HEK293 (cell line): ENCODE measurements around the gene C17orf113.
A peak's percentile ranks its signal among the peaks of the same experiment; 100 is the strongest.

Experiments used
- CTCF ChIA-PET: fragments of 350-600 bp; formaldehyde crosslinking; extraction: SDS; loops from one replicate; lab custom pipeline; 2021; ENCODE audit warnings: antibody characterized with exemption; lab: Yijun Ruan, JAX
- POLR2A ChIA-PET: fragments of 300-600 bp; formaldehyde crosslinking; extraction: SDS; loops from one replicate; lab custom pipeline; 2020; ENCODE audit warnings: antibody characterized with exemption, inconsistent platforms; lab: Yijun Ruan, JAX
- H3K27ac ChIP-seq: fragments of 200-500 bp; sonication (Bioruptor generic); 2 replicates; pipeline ENCODE4 v1.5.1; 2014; ENCODE audit warnings: low read depth, low read length, control low read depth, inconsistent platforms; ENCODE audit errors: extremely low read depth
- H3K36me3 ChIP-seq, 2 experiments: fragments of 200-500 bp in 1 of 2; sonication (Bioruptor generic) in 1 of 2; 1 replicate in 1 of 2; 2 replicates in 1 of 2; pipeline ENCODE4 v1.5.1; 2014 to 2017; ENCODE audit warnings: inconsistent platforms in 2 of 2, low read length in 2 of 2; ENCODE audit not compliant: control insufficient read depth in 2 of 2, insufficient read depth in 1 of 2
- H3K4me1 ChIP-seq: fragments of 200-500 bp; sonication (Bioruptor generic); 2 replicates; pipeline ENCODE4 v1.5.1; 2014; ENCODE audit warnings: mild to moderate bottlenecking, low read length, inconsistent platforms; ENCODE audit not compliant: control insufficient read depth, insufficient read depth
- H3K4me3 ChIP-seq: 2 replicates; pipeline ENCODE4 v1.5.1; 2011; ENCODE audit warnings: low read depth, mild to moderate bottlenecking, control low read depth, low read length, moderate library complexity
- H3K9me3 ChIP-seq: fragments of 200-500 bp; sonication (Bioruptor generic); 2 replicates; pipeline ENCODE4 v1.5.1; 2014; ENCODE audit warnings: low read depth, low read length, inconsistent platforms; ENCODE audit not compliant: control insufficient read depth, insufficient read depth
- GLI4 ChIP-seq: fragments of 450-650 bp; formaldehyde crosslinking; IDR thresholded peaks from 2 replicates; pipeline ENCODE4 v1.5.1; 2016; ENCODE audit warnings: missing biosample characterization, missing genetic modification characterization
- GLIS1 ChIP-seq: fragments of 450-650 bp; formaldehyde crosslinking; IDR thresholded peaks from 2 replicates; pipeline ENCODE4 v1.5.1; 2016; ENCODE audit warnings: missing biosample characterization, missing genetic modification characterization
- OVOL3 ChIP-seq: fragments of 450-650 bp; formaldehyde crosslinking; IDR thresholded peaks from 2 replicates; pipeline ENCODE4 v1.5.1; 2016; ENCODE audit warnings: missing biosample characterization, missing genetic modification characterization
- WT1 ChIP-seq: fragments of 450-650 bp; formaldehyde crosslinking; IDR thresholded peaks from 2 replicates; pipeline ENCODE4 v1.5.1; 2016; ENCODE audit warnings: missing biosample characterization, missing genetic modification characterization
- ZFHX2 ChIP-seq: fragments of 450-650 bp; formaldehyde crosslinking; conservative IDR thresholded peaks from 2 replicates; pipeline ENCODE4 v1.5.1; 2016; ENCODE audit warnings: missing biosample characterization, missing genetic modification characterization
- ZNF2 ChIP-seq: fragments of 450-650 bp; formaldehyde crosslinking; IDR thresholded peaks from 2 replicates; pipeline ENCODE4 v1.5.1; 2016; ENCODE audit warnings: missing biosample characterization, missing genetic modification characterization
- ZNF23 ChIP-seq: fragments of 450-650 bp; formaldehyde crosslinking; IDR thresholded peaks from 2 replicates; pipeline ENCODE4 v1.5.1; 2016; ENCODE audit warnings: missing biosample characterization, missing genetic modification characterization, borderline replicate concordance
- ZNF274 ChIP-seq, 2 experiments: fragments of 200-500 bp in 1 of 2; fragments of 450-650 bp in 1 of 2; sonication (Bioruptor generic) in 1 of 2; formaldehyde crosslinking in 1 of 2; IDR thresholded peaks; 2 replicates each; pipeline versions ENCODE4 v1.5.1 to v1.6.1; 2014 to 2016; ENCODE audit warnings: borderline replicate concordance in 1 of 2, inconsistent platforms in 1 of 2, low read length in 1 of 2, missing biosample characterization in 1 of 2, missing genetic modification characterization in 1 of 2
- ZNF335 ChIP-seq: fragments of 450-650 bp; formaldehyde crosslinking; conservative IDR thresholded peaks from 2 replicates; pipeline ENCODE4 v1.5.1; 2016; ENCODE audit warnings: missing biosample characterization, missing genetic modification characterization
- ZNF341 ChIP-seq: fragments of 450-650 bp; formaldehyde crosslinking; IDR thresholded peaks from 2 replicates; pipeline ENCODE4; 2016; ENCODE audit warnings: low read depth, missing biosample characterization, missing genetic modification characterization
- ZNF544 ChIP-seq: fragments of 450-650 bp; formaldehyde crosslinking; IDR thresholded peaks from 2 replicates; pipeline ENCODE4 v1.5.0; 2017; ENCODE audit warnings: missing biosample characterization, missing genetic modification characterization
- ZNF704 ChIP-seq: fragments of 450-650 bp; formaldehyde crosslinking; IDR thresholded peaks from 2 replicates; pipeline ENCODE4 v1.5.1; 2016; ENCODE audit warnings: missing biosample characterization, missing genetic modification characterization
- ZNF777 ChIP-seq: fragments of 450-650 bp; formaldehyde crosslinking; IDR thresholded peaks from 2 replicates; pipeline ENCODE4 v1.5.1; 2017; ENCODE audit warnings: missing biosample characterization, missing genetic modification characterization, borderline replicate concordance
- ZNF792 ChIP-seq: fragments of 450-650 bp; formaldehyde crosslinking; IDR thresholded peaks from 2 replicates; pipeline ENCODE4 v1.5.1; 2016; ENCODE audit warnings: missing biosample characterization, missing genetic modification characterization
- ZNF830 ChIP-seq: fragments of 450-650 bp; IDR thresholded peaks from 2 replicates; pipeline ENCODE4 v1.5.0; 2018; ENCODE audit warnings: missing biosample characterization, missing genetic modification characterization, low read depth, mild to moderate bottlenecking, moderate library complexity
- ZSCAN23 ChIP-seq: fragments of 450-650 bp; formaldehyde crosslinking; IDR thresholded peaks from 2 replicates; pipeline ENCODE4 v1.5.1; 2016; ENCODE audit warnings: missing biosample characterization, missing genetic modification characterization
- TF ChIP-seq, protein P1 (sequence below): fragments of 450-650 bp; formaldehyde crosslinking; IDR thresholded peaks from 2 replicates; pipeline ENCODE4 v1.5.1; 2016; ENCODE audit warnings: missing biosample characterization, missing genetic modification characterization
- TF ChIP-seq, protein P2 (sequence below): fragments of 450-650 bp; formaldehyde crosslinking; IDR thresholded peaks from 2 replicates; pipeline ENCODE4 v1.5.1; 2016; ENCODE audit warnings: missing biosample characterization, missing genetic modification characterization
- TF ChIP-seq, protein P3 (sequence below): fragments of 450-650 bp; formaldehyde crosslinking; conservative IDR thresholded peaks from 2 replicates; pipeline ENCODE4 v1.5.1; 2016; ENCODE audit warnings: low read depth, missing biosample characterization, missing genetic modification characterization

Gene C17orf113

GRCh38 chr17:42017866-42018200 is 32.6 kb downstream of the C17orf113 start (continued):
- peak; percentile 70 for TF ChIP-seq ZNF335 (tag by site-specific recombination)

GRCh38 chr17:42016941-42017865 is 33.2 kb downstream of the C17orf113 start, which contains the start of gene DNAJC7:
TSS of gene DNAJC7 (minus strand) at chr17:42017439. CDS start at chr17:42017416, 23 bp downstream.
- H3K36me3 ChIP-seq, result peaks cover 13 to 16% of the 10 kb centered on the region in 2 experiments; a peak in 2 of 3 replicates
- H3K4me3 ChIP-seq, result peak within 1 kb of the TSS; percentile 79
- POLR2A ChIA-PET, result interaction anchor here (0.5 to 5.4 kb wide), 28 partner anchors 10 to 981 kb away, joined by 3 to 50 read pairs (median 4); partner anchors contain the start of genes ACLY, CAVIN1, CNP and EIF1
- peak within 1 kb of the TSS; percentile 91 for H3K27ac ChIP-seq
- no peaks in the 10 kb centered on the region for H3K9me3 ChIP-seq
- peaks cover 3% of the 10 kb centered on the region; the same call in 1 of the 2 replicates for H3K4me1 ChIP-seq
- CTCF ChIA-PET, result interaction anchor here (0.6 to 12.6 kb wide), 18 partner anchors 8 to 746 kb away, joined by 3 to 260 read pairs (median 4); partner anchors contain the start of genes ACLY, CNP, DHX58 and HSPB9
- TF ChIP-seq ZNF274 (IDR thresholded peaks at IDR 0.05; ENCODE audit: low read length) (no peak), ZNF274 (tag by site-specific recombination; IDR thresholded peaks at IDR 0.05; ENCODE audit: borderline replicate concordance) (no peak), ZNF830 (tag by site-specific recombination) (no peak), ZNF23 (no peak), GLI4 (0 out of 2 replicates have a peak, but pooled peaks have one; percentile 57), ZNF777 (tag by site-specific recombination) (0 out of 2 replicates have a peak, but pooled peaks have one; percentile 71), ZNF544 (tag by site-specific recombination) (no peak), ZNF792 (tag by site-specific recombination) (0 out of 2 replicates have a peak, but pooled peaks have one; percentile 31), ZSCAN23 (tag by site-specific recombination) (peak; percentile 30; the same call in 1 of the 2 replicates), ZFHX2 (tag by site-specific recombination) (peak; percentile 99), WT1 (tag by site-specific recombination) (peak; percentile 34; the same call in 1 of the 2 replicates), ZNF704 (tag by site-specific recombination) (no peak), ZNF341 (peak; percentile 88), ZNF2 (tag by site-specific recombination) (peak; percentile 66; the same call in 1 of the 2 replicates), OVOL3 (tag by site-specific recombination) (peak; percentile 43; the same call in 1 of the 2 replicates), GLIS1 (peak; percentile 98)
- TF ChIP-seq, protein P1, sequence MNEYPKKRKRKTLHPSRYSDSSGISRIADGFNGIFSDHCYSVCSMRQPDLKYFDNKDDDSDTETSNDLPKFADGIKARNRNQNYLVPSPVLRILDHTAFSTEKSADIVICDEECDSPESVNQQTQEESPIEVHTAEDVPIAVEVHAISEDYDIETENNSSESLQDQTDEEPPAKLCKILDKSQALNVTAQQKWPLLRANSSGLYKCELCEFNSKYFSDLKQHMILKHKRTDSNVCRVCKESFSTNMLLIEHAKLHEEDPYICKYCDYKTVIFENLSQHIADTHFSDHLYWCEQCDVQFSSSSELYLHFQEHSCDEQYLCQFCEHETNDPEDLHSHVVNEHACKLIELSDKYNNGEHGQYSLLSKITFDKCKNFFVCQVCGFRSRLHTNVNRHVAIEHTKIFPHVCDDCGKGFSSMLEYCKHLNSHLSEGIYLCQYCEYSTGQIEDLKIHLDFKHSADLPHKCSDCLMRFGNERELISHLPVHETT (tag by site-specific recombination), result peak; percentile 79; the same call in 1 of the 2 replicates
- TF ChIP-seq, protein P2, sequence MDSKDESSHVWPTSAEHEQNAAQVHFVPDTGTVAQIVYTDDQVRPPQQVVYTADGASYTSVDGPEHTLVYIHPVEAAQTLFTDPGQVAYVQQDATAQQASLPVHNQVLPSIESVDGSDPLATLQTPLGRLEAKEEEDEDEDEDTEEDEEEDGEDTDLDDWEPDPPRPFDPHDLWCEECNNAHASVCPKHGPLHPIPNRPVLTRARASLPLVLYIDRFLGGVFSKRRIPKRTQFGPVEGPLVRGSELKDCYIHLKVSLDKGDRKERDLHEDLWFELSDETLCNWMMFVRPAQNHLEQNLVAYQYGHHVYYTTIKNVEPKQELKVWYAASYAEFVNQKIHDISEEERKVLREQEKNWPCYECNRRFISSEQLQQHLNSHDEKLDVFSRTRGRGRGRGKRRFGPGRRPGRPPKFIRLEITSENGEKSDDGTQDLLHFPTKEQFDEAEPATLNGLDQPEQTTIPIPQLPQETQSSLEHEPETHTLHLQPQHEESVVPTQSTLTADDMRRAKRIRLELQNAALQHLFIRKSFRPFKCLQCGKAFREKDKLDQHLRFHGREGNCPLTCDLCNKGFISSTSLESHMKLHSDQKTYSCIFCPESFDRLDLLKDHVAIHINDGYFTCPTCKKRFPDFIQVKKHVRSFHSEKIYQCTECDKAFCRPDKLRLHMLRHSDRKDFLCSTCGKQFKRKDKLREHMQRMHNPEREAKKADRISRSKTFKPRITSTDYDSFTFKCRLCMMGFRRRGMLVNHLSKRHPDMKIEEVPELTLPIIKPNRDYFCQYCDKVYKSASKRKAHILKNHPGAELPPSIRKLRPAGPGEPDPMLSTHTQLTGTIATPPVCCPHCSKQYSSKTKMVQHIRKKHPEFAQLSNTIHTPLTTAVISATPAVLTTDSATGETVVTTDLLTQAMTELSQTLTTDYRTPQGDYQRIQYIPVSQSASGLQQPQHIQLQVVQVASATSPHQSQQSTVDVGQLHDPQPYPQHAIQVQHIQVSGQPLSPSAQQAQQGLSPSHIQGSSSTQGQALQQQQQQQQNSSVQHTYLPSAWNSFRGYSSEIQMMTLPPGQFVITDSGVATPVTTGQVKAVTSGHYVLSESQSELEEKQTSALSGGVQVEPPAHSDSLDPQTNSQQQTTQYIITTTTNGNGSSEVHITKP (tag by site-specific recombination), result peak; percentile 80
- TF ChIP-seq, protein P3, sequence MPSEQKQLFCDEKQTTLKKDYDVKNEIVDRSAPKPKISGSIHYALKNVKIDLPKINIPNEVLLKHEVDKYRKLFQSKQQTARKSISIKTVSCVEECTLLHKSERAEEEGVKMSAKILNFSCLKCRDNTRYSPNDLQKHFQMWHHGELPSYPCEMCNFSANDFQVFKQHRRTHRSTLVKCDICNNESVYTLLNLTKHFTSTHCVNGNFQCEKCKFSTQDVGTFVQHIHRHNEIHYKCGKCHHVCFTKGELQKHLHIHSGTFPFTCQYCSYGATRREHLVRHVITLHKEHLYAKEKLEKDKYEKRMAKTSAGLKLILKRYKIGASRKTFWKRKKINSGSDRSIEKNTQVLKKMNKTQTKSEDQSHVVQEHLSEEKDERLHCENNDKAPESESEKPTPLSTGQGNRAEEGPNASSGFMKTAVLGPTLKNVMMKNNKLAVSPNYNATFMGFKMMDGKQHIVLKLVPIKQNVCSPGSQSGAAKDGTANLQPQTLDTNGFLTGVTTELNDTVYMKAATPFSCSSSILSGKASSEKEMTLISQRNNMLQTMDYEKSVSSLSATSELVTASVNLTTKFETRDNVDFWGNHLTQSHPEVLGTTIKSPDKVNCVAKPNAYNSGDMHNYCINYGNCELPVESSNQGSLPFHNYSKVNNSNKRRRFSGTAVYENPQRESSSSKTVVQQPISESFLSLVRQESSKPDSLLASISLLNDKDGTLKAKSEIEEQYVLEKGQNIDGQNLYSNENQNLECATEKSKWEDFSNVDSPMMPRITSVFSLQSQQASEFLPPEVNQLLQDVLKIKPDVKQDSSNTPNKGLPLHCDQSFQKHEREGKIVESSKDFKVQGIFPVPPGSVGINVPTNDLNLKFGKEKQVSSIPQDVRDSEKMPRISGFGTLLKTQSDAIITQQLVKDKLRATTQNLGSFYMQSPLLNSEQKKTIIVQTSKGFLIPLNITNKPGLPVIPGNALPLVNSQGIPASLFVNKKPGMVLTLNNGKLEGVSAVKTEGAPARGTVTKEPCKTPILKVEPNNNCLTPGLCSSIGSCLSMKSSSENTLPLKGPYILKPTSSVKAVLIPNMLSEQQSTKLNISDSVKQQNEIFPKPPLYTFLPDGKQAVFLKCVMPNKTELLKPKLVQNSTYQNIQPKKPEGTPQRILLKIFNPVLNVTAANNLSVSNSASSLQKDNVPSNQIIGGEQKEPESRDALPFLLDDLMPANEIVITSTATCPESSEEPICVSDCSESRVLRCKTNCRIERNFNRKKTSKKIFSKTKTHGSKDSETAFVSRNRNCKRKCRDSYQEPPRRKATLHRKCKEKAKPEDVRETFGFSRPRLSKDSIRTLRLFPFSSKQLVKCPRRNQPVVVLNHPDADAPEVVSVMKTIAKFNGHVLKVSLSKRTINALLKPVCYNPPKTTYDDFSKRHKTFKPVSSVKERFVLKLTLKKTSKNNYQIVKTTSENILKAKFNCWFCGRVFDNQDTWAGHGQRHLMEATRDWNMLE (tag by site-specific recombination), result peak; percentile 86
